ENCODE results near the gene OSBP2.

- TF ChIP-seq CTCF (conservative IDR thresholded peaks at IDR 0.05): no peak
- no peak for TF ChIP-seq EZH2 (IDR thresholded peaks at IDR 0.05; ENCODE audit: low read depth)
Measured at GRCh38 chr22:30919973-30920372, 225.3 kb downstream of the OSBP2 start.

Measured in PC-9 (cell line).